NOMO-1 treated with dmso at 0.1 percent for 144 hours (cell line): ENCODE data around the gene TMEM26.
"Not testable (repeated sequence)": the region's sequence is repeated elsewhere in the genome, so short reads cannot be mapped to it uniquely, and the experiment has no call there.

Source experiments
- DNase-seq: peaks from one replicate; lab custom pipeline; 2025; ENCODE audit not compliant: unreplicated experiment; lab: John Stamatoyannopoulos, UW

The TMEM26 gene

GRCh38 chr10:61406242-61406641 lies 46.9 kb downstream of the TMEM26 start:
- DNase-seq, result no peak

- no peak for DNase-seq
Observed at GRCh38 chr10:61404751-61405150, 48.4 kb downstream of the TMEM26 start.

DNA sequence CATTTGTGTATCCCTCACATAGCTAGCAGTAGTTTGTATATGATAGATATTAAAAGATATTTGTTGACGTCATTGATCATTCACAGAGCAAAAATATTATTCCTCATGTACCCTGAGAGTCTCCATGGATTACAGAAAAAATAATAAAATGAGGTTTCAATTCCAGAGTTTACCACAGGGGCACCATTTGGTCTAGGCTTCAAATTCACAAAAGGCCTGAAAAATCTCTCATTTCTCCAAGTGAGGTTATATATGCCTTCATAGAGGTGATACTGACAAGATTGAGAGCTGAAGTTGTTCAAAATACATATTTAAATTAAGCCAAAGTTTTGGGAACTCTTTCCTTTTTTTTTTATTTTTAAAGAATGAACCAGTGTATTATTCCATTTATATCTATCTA lies 52.7 kb downstream of the TMEM26 start:
- no peak for DNase-seq

DNA sequence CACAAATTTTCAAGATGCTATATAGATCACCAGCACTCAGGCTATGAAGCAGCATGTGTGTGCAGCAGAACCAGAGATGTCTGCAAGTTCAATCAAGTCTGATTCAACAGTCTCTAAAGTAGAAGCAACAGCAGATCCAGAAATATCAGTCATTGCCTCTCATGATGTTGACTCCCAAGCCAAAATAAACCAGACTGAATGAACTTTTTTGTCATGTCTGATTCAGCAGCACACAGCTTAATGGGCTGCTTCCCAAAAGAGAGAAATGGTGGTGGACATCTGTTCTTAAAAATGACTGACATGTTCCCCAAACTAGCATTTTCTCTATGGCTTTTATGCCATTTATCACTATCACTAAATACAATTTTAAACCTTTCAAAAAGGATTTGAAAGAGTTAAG lies 53.8 kb downstream of the TMEM26 start:
- DNase-seq, result no peak

- DNase-seq, result no peak
Observed at GRCh38 chr10:61398366-61399129, 54.6 kb downstream of the TMEM26 start.

GRCh38 chr10:61397175-61397986 lies 55.8 kb downstream of the TMEM26 start:
- peak; percentile 32 for DNase-seq

- no peak for DNase-seq
Observed at GRCh38 chr10:61391281-61391680, 61.9 kb downstream of the TMEM26 start.

DNA sequence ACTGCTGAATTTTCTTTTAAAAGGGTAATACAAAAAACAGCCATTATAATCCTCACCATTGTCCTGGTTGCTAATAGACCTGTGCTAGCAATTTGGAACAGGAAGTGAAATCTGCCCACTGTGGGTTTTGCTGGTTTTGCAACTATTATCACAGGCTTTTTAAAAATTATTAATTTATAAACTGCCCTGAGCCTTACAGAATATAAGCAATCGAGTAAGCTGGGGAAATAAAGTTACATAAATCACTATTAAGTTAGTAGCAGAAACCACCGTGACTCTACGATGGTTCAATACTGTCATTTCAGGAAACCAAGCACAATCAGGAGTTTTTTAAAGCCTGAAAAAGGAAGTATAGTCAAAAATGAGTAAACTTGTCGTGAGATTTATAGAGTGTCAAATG lies 62.3 kb downstream of the TMEM26 start:
- DNase-seq, result peak; percentile 39

DNA sequence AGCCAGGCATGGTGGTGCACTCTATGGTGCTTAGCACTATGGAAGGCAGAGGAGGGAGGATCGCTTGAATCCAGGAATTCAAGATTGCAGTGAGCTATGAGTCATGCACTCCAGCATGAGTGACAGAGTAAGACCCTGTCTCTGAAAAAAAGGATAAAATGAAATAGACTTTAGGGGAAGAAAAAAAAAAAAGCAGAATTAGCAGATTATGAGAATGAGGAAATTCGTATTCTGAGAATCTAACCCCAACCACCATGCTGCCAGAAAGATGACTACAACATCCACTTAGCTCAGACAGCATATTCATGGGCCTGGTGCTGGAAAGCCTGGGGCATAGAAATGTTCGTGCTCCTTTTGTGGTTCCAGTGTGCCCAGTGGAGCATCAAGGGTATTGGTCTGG lies 63.3 kb downstream of the TMEM26 start:
- DNase-seq, result no peak

DNA sequence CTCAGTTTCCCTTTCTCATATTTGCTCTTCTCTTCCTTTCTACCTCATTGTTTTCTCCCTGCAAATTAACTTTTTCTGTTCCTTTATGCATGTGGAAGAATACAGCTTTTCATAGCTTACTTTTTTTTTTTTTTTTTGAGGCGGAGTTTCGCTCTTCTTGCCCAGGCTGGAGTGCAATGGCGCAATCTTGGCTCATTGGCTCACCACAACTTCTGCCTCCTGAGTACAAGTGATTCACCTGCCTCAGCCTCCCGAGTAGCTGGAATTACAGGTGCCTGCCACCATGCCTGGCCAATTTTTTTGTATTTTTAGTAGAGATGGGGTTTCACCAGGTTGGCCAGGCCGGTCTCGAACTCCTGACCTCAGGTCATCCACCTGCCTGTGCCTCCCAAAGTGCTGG lies 64.2 kb downstream of the TMEM26 start:
- DNase-seq, result peak; percentile 50

DNA sequence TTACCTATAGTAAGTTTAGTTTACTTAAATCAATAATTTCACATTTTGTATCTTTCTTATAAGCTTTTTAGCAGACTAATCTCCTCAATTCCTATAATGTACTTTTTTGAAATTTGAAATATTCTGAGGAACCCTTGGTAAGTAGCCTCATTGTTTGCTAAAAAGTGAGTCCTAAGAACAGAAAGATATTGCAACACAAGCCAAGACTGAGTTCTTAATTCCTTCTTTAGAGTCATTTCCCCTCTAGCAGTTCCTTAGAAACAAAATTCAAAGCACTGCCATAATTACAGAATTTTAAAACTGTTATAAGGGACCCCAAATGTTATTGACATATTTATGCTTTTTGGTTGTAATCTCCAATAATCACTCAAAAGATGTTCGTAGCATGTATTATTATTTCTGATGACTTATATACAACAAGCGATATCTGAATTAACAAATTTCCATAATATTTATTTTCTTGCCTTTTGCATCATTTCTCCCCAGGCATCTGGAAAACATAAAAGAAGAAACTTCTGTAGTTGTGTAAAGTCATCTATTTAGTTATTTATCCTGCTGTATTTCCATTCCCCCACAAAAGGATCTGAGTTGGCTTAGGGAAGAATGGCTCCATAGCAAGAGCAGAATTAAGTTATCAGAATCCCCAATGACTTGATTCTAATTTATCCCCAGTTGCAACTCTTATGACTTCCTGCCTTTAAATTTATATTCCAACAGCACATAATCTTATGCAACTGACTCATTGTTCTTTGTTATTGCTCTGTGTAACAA lies 67.8 kb downstream of the TMEM26 start:
- peak; percentile 29 for DNase-seq

DNA sequence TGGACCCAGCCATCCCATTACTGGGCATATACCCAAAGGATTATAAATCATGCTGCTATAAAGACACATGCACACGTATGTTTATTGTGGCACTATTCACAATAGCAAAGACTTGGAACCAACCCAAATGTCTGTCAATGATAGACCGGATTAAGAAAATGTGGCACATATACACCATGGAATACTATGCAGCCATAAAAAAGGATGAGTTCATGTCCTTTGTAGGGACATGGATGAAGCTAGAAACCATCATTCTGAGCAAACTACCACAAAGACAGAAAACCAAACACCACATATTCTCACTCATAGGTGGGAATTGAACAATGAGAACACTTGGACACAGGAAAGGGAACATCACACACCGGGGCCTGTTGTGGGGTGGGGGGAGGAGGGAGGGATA lies 72.0 kb downstream of the TMEM26 start:
- DNase-seq, result not testable (repeated sequence)

- DNase-seq, result no peak
Observed at GRCh38 chr10:61378865-61379264, 74.3 kb downstream of the TMEM26 start.

DNA sequence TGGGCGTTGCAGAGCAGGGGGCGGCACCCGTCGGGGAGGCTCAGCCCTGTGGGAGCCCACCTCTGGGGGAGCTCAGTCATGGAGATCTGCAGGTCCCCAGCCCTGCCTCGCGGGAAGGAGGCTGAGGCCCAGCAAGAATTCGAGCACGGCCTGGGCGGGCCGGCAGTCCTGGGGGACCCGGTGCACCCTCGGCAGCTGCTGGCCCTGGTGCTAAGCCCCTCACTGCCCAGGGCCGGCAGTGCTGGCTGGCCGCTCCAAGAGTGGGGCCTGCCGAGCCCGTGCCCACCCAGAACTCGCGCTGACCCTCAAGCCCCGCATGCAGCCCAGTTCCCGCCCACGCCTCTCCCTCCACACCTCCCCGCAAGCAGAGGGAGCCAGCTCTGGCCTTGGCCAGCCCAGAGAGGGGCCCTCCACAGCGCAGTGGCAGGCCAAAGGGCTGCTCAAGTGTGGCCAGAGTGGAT lies 76.2 kb downstream of the TMEM26 start:
- DNase-seq, result no peak

GRCh38 chr10:61376377-61376776 lies 76.8 kb downstream of the TMEM26 start:
- no peak for DNase-seq

- DNase-seq, result no peak
Observed at GRCh38 chr10:61366365-61366764, 86.8 kb downstream of the TMEM26 start.

DNA sequence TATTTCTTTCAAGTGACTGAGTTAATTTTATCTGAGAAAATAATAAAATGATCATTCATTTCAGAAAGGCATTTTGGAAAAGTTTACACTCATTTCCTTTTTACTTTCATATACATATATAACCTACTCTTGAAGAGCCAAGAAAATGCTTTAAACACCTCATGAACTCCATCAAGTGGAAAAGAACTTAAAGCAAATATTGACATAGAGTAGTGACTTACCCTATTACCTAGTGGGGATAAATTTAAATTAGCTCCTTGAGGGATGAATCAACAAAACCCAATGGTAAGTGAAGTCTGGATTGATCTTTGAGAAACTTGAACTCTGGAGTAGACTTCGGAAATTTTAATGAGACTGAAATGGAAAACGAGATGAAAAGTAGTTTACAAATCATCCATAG lies 88.6 kb downstream of the TMEM26 start:
- no peak for DNase-seq

GRCh38 chr10:61363006-61363405 lies 90.2 kb downstream of the TMEM26 start:
- DNase-seq, result no peak

GRCh38 chr10:61359452-61359851 lies 93.7 kb downstream of the TMEM26 start:
- no peak for DNase-seq

GRCh38 chr10:61357687-61358086 lies 95.5 kb downstream of the TMEM26 start:
- no peak for DNase-seq
